GM19351 (cell line): ENCODE measurements around the gene FAM83E.
A peak's percentile ranks its signal among the peaks of the same experiment; 100 is the strongest.
"Not testable (repeated sequence)": the region's sequence is repeated elsewhere in the genome, so short reads cannot be mapped to it uniquely, and the experiment has no call there.

ENCODE experiments used
- ATAC-seq: cut with Tn5 transposase; IDR thresholded peaks from one replicate; pipeline ENCODE4 v1.9.1; 2021; ENCODE audit warnings: mild to moderate bottlenecking, moderate library complexity; ENCODE audit not compliant: unreplicated experiment

The FAM83E gene

GRCh38 chr19:48641850-48642249, 27.0 kb upstream of the FAM83E start:
- no peak for ATAC-seq

DNA sequence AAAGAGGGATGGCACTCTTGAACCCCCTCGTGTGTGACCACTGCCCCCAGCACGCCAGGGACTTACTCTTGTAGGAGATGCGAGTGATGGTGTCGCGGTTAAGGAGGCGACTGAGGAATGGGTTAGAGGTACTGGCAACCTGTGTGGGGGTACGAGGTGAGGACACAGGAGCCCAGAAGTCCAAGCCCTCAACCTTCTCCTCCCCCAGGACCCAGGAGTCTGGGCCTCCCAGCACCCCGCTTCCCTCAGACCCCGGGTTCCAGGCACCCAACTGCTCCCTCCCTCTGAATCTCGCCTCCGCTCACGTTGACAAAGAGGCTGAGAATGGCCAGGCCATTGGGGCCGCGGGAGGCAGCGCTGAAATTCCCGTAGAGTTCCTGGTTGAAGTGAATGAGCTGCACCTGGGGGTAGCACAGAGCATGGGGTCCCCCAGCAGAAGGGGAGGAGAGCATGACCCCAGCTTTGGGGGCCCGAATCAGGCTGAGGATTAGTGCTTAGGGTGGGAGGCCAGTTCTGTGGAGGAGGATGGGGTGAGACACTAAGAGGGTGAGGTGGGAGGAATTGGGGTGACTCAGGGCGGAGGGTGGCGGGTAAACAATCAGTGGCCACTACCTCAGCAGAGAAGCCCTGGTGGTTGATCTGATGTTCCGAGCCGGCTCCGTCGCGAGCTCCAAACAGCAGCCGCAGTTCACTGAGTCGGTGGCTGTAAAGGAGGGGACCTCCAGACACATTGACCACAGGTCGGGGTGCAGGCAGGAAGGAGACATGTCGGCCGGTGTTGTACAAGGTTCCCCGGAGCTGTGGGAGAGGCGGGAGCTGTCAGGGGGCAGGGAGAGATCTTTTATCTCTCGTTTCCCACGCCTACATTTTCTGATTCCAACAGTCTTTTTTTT, 24.9 kb upstream of the FAM83E start:
- ATAC-seq: no peak

DNA sequence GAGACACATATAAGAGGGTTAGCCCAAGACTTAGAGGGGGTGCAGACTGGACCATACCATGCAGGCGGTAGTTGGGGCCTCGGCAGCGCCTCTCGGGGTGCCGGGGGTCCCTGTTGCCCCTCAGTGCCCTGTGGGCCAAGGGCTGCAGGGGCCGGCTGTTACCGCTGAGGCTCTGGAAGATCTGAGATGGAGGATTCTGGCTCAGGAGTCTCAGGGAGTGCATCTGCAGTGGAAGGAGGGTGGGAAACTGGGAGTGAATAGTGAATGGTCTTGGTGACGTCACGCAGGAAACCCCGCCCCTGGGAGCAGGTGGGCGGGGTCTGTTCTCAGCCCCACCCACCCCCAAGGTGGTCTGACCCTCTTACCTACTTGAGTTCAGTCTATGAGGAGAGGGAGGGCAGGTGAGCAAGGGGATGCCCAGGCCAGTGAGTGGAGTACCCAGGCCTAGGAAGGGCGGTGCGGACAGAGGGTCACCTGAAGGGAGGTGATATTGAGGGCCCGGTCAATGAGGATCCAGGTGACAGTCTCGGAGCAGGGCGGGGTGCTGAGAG, 24.0 kb upstream of the FAM83E start:
- no peak for ATAC-seq

DNA sequence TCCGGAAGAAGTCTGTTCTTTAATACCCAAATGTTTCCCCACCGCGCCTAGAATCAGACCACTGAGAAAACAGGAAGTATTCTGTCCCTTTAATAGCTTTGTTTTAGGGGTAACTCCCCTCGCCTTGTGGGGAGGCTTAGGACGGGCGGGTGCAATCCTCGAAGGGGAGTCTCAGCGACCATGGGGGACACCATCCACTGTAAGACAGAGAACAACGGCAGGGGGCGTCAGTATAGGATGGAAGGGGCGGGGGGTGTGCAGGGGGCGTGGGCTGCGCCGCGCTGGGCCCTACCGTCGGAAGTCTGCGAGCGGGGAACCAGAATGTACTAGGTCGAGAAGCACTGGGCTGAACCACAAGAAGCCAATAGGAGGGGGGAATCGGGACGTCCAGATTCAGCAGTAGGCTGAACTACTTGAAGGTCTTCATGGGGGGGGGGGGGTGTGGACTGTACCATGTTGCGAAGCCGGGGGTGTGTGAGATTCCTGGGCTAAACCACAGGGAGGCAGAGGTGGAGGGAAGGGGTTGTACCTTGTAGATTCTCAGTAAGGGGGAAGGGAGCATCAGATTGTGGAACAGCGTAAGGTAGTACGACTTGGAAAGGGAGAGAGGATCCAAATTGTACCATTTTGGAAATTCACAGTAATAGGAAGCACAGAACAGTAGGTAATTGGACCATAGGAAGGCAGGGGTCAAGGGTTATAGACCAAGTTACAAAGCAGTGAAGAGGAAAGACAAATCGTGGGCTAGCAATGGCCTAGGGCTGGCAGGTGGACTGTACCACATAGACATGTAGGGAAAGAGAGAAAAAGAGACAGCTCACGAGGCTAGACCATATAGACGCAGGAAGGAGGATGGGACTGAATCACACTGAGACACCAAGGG, 23.3 kb upstream of the FAM83E start:
- peak; percentile 20 for ATAC-seq

DNA sequence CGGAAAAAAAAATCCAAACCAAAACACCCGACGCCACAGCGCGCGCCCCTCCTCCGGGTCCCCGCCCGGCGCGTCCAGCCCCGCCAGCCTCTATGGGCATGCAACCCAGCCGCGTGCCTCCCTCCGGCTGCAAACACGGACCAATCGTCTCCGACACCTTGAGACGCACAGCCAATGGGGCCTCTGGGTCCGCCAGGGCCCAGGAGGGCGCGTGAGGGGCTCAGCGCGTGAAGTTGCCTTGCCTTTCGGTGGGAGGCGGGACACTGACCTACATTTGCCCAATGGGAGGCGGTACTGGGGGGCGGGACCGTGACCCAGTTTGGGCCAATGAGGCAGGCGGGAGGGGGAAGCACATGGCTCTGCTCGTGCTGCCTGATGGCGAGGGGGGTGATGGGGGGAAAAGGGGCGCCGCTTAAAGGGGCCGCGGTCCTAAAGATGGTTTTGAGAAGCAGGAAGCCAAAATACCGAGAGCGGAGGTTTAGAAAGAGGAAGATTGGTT, 22.6 kb upstream of the FAM83E start:
- peak; percentile 65 for ATAC-seq

- ATAC-seq: no peak
These were observed 22.1 kb upstream of the FAM83E start, which contains the start of gene DBP for GRCh38 chr19:48636859-48637448. Gene DBP, minus strand, starts transcription at chr19:48637379. Its CDS starts 385 bp downstream, at chr19:48636994.

- ATAC-seq: no peak
These were observed 21.3 kb upstream of the FAM83E start for GRCh38 chr19:48635966-48636858.

- no peak for ATAC-seq
These were observed 20.5 kb upstream of the FAM83E start for GRCh38 chr19:48635263-48635965.

- peak; percentile 26 for ATAC-seq
These were observed 19.8 kb upstream of the FAM83E start for GRCh38 chr19:48634424-48635262.

- ATAC-seq: no peak
These were observed 19.1 kb upstream of the FAM83E start for GRCh38 chr19:48634036-48634342.

- no peak for ATAC-seq
These were observed 18.5 kb upstream of the FAM83E start for GRCh38 chr19:48633148-48634035.

DNA sequence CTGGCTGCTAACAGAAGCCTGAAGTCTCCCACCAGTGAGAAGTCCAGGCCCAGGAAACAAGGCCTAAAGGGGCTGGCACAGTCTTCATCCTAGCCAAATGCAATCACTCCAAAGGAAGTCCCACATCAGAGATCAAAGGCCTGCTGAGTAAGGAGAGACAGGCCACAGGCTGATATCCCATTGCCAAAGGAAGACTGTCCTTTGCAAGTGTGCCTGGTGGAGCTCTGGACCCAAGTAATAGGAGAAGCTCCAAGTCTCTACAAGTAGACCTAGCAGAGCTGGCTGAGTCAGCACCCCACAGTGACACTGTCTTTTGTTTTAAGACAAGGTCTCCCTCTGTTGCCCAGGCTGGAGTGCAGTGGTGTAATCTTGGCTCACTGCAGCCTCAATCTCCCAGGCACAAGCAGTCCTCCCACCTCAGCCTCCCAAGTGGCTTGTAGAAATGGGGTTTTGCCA, 17.8 kb upstream of the FAM83E start:
- no peak for ATAC-seq

GRCh38 chr19:48632286-48632685, 17.4 kb upstream of the FAM83E start:
- ATAC-seq: not testable (repeated sequence)

GRCh38 chr19:48631225-48631624, 16.3 kb upstream of the FAM83E start:
- ATAC-seq: no peak

- no peak for ATAC-seq
These were observed 15.6 kb upstream of the FAM83E start for GRCh38 chr19:48630296-48631063.

DNA sequence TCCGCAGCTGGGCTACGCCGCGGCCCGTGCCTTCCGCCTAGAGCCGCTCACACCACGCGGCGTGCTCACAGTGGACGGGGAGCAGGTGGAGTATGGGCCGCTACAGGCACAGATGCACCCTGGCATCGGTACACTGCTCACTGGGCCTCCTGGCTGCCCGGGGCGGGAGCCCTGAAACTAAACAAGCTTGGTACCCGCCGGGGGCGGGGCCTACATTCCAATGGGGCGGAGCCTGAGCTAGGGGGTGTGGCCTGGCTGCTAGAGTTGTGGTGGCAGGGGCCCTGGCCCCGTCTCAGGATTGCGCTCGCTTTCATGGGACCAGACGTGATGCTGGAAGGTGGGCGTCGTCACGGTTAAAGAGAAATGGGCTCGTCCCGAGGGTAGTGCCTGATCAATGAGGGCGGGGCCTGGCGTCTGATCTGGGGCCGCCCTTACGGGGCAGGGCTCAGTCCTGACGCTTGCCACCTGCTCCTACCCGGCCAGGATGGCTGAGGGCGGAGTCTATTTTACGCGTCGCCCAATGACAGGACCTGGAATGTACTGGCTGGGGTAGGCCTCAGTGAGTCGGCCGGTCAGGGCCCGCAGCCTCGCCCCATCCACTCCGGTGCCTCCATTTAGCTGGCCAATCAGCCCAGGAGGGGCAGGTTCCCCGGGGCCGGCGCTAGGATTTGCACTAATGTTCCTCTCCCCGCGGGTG, 14.9 kb upstream of the FAM83E start:
- ATAC-seq: no peak
